Right lung (tissue), 10 donors: ENCODE measurements around the gene PTBP3. TPM values are rescaled to one million over a fixed set of nuclear protein-coding genes. Genes with fewer than 3 reads are reported as not detected.
"Not testable (repeated sequence)": the region's sequence is repeated elsewhere in the genome, so short reads cannot be mapped to it uniquely, and the experiment has no call there.

Experiments
- DNase-seq, 2 donors: peaks; one replicate each; pipeline ENCODE4 v3.0.0-alpha.2; 2013
- long read RNA-seq, 8 donors: transcript quantifications; one replicate each; lab custom pipeline, GENCODE V29; 2026
- polyA plus RNA-seq, 5 donors: library from polyadenylated mRNA; unstranded; fragments of 120-200 nt; gene quantifications; one replicate each; pipeline versions ENCODE4 v1.2.1 to v1.2.3, GENCODE V29; 2013; ENCODE audit warnings: inconsistent platforms in 1 of 5, low replicate concordance in 1 of 5; ENCODE audit not compliant: insufficient read length in 5 of 5, insufficient read depth in 1 of 5

Gene PTBP3
- 10 to 100 TPM; 29.7 to 50.3 (median 41.5) TPM for polyA plus RNA-seq
- long read RNA-seq, donor 1, full-length matches to known transcripts: 3 of 8 reads
- long read RNA-seq, donor 1, partial matches to known transcripts: 5 of 8 reads
- long read RNA-seq, donor 1, other reads (novel, unspliced or antisense): 0 of 8 reads
- long read RNA-seq, donor 2, partial matches to known transcripts: 0 of 2 reads
- long read RNA-seq, donor 2, other reads (novel, unspliced or antisense): 0 of 2 reads
- long read RNA-seq, donor 3, partial matches to known transcripts: 0 of 2 reads
- long read RNA-seq, donor 3, other reads (novel, unspliced or antisense): 0 of 2 reads
- long read RNA-seq, donor 4, partial matches to known transcripts: 0 of 1 reads
- long read RNA-seq, donor 4, other reads (novel, unspliced or antisense): 0 of 1 reads
- long read RNA-seq, donor 5, partial matches to known transcripts: 5 of 6 reads
- long read RNA-seq, donor 5, other reads (novel, unspliced or antisense): 0 of 6 reads
- long read RNA-seq, donor 6, full-length matches to known transcripts: 3 of 3 reads
- long read RNA-seq, donor 6, partial matches to known transcripts: 0 of 3 reads
- long read RNA-seq, donor 6, other reads (novel, unspliced or antisense): 0 of 3 reads
- long read RNA-seq, donor 7: 0 reads
- long read RNA-seq, donor 8, partial matches to known transcripts: 0 of 1 reads
- long read RNA-seq, donor 8, other reads (novel, unspliced or antisense): 0 of 1 reads

GRCh38 chr9:112332977-112333638, at the start of gene PTBP3:
TSS of gene PTBP3 (minus strand) at chr9:112333619. CDS start at chr9:112297865, 35,754 bp downstream.
- peak; percentile 65 to 71 for DNase-seq

GRCh38 chr9:112382501-112383364, 49.3 kb upstream of the PTBP3 start:
- DNase-seq: no peak

DNA sequence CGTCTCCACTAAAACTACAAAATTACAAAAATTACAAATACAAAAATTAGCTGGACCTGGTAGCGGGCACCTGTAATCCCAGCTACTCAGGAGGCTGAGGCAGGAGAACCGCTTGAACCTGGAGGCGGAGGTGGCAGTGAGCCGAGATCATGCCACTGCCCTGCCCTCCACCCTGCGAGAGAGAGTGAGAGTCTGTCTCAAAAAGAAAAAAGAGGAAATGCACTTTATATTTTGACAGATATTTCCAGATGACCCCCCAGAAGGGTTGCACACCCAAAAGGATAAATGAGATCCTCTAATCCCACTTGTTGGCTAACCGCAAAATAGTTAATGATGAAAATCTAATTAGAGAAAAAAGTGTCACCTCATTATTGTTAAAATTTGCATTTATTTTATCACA, 48.6 kb upstream of the PTBP3 start:
- DNase-seq: no peak

- DNase-seq: peak in 1 of 2 donors; percentile 52
These were observed 47.4 kb upstream of the PTBP3 start for GRCh38 chr9:112380825-112381221.

DNA sequence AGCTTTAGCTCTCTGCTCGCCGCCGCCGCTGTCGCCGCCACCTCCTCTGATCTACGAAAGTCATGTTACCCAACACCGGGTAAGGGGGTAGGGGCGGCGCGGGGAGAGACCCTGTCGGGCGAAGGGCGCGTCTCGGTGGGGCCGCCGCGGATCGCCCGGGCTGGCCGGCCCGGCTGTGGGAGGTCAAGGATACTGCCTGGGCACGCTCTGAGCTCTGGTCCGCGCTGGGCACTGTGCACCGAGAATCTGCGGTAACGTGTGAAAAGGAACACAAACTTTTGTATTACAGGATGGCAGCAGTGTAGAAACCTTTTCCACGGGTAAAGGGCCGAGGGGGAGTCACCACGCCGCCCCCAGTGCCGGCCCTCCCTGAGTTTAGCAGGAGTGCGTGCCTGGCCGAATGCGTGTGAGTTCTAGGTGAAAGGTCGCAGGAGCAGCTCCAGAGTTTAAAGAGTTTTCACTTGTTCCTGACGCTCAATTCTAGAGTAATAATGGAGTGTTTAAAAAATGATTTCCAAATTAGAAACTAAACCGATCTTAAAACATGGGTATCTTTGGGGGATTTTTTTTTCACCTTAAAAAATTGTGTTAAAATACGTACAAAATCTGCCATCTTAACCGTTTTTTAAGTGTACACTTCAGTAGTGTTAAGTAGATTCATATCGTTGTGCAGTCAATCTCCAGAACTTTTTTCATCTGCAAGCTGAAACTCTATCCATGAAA, 46.8 kb upstream of the PTBP3 start, which contains the start of gene HSDL2:
TSS of gene HSDL2 (plus strand) at position 7 of the 723 bp plus-strand sequence. CDS start at position 63, 56 bp downstream.
- no peak for DNase-seq

DNA sequence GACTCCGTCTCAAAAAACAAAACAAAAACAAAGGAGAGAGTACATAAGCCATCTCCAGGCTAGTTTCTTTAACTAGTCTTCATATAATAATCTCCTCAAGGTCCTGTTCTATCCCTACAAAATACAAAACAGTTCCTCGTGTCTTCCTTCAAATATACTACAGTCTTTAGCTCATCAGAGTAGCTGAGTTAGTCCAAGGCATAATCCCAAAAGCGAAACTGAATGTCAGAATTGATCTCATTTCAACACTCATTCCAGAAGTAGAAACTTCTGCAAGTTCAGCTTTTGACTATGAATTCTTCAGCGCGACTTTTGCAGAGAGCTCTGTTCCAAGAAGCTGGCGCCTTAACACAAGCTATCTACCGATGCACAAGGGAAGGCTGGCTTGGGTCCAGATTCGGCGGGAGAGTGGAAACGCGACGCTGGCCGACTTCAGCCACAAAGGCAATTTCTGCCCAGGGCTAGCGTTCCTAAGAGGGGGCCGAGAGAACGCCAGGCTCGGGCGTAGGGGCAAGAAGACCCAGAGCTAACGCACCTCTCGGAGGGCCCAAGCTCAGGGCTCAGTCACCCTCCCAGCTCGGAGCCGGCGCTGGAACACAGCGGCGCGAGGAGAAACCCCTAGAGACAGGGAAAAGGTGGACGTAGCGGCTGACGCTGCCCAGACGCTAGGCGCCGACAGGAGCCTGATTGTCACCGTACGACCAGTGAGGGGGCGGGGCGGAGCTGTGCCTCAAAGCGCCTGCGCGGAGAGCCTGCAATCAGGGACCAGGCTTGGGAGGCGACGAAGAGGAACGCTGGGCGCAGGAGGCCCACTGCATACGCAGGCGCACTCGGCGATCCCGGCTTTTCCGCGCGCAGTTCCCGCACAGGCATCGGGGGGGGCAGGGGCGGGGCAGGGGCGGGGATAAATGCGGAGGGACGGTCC, 46.0 kb upstream of the PTBP3 start:
- DNase-seq: peak; percentile 99

- DNase-seq: no peak
These were observed 45.1 kb upstream of the PTBP3 start for GRCh38 chr9:112378328-112379176.

DNA sequence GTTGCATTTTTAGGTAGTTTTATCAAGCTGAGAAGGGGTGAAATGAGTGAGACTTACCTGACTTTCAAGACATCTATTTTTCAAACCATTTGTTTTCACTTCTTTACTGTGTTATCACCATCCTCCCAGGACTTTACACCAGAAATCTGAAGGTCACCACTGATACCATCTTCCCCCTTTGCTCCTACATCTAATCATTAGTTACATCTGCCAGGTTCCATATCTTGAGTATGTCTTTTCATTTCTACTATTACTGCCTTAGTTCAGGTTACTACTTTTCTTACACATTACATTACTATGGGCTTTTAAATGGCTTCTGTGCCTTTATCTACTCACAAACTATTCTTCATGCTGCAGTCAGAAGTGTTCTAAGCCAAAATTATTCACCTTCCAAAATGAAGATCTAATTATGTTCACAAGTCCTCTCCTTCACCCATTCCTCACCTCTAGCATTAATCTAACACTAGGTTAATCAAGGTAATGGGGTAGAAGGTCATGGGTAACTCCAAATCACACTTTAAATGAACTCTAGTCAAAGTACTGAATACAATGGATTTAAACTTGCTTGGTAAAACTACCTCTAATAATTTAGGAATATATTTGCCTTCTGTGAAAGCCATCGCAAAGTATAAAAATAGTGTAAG, 44.4 kb upstream of the PTBP3 start:
- DNase-seq: no peak

DNA sequence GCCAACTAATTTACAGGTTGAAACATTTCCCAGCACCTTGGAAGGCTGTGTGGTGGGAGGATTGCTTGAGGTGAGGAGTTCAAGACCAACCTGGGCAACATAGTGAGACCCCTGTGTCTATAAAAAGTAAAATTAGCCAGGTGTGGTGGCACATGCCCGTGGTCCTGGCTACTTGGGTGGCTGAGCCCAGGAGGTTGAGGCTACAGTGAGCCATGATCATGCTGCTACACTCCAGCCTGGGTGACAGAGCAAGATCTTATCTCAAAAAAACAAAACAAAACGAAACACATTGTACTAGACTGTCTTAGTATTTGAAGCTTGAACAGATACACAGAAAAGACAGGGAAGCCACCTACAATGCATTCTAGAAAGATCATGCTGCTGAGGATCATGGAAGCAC, 43.7 kb upstream of the PTBP3 start:
- no peak for DNase-seq

GRCh38 chr9:112375361-112375760, 41.9 kb upstream of the PTBP3 start:
- no peak for DNase-seq

- DNase-seq: not testable (repeated sequence)
These were observed 40.8 kb upstream of the PTBP3 start for GRCh38 chr9:112374232-112374631.

DNA sequence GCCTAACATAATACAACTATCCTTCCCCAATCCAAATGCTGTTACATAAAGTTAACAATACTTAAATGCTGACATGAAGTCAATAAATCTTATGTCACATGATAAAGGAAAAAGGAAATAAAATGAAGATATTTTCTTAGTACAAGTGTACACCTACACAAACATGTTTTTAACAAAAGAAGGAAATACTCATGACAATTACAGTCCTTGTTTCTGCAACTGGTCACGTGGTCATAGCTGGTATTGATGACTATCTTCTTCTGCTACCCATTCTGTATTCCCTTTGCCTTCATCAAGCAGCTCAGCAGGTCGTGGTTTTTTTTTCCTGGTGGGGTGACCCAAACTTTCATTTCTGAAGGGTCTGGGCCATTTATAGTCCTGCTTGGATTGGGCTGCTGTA, 40.2 kb upstream of the PTBP3 start:
- DNase-seq: not testable (repeated sequence)

DNA sequence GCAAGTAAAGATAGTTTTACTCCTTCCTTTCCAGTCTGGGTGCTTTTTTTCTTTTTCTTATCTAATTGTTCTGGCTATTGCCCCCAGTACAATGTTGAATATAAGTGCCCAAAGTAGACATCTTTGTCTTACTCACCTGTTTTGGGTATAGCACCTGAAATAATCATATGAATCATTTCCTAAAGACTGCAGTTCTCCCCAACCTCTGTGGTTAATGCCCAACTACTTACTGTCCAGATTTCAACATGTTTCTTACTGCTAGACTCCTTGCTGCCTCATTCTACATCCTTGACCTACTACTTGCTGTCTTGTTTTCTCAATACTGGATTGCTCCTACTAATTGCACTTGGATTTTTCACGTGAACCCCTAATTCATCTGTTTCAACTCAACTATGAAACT, 37.6 kb upstream of the PTBP3 start:
- no peak for DNase-seq

GRCh38 chr9:112369817-112370216, 36.4 kb upstream of the PTBP3 start:
- no peak for DNase-seq

- no peak for DNase-seq
These were observed 34.0 kb upstream of the PTBP3 start for GRCh38 chr9:112367465-112367864.

- DNase-seq: no peak
These were observed 33.2 kb upstream of the PTBP3 start for GRCh38 chr9:112366591-112366990.

GRCh38 chr9:112365257-112365656, 31.8 kb upstream of the PTBP3 start:
- not testable (repeated sequence) for DNase-seq

- no peak for DNase-seq
These were observed 31.3 kb upstream of the PTBP3 start for GRCh38 chr9:112364761-112365160.
